HepG2 (cell line): Measurements from ENCODE around the gene TMEM127. TPM values are rescaled to one million over a fixed set of nuclear protein-coding genes. Genes with fewer than 3 reads are reported as not detected.
A peak's percentile ranks its signal among the peaks of the same experiment; 100 is the strongest.

ENCODE experiments used
- FOXO4 ChIP-seq: sonication (generic); formaldehyde crosslinking; conservative IDR thresholded peaks from 2 replicates; pipeline ENCODE4 v1.8.1; 2023; ENCODE audit warnings: missing genetic modification reagents
- GRHL1 ChIP-seq: sonication (generic); formaldehyde crosslinking; conservative IDR thresholded peaks from 2 replicates; pipeline ENCODE4 v1.8.0; 2022; ENCODE audit warnings: missing genetic modification reagents
- IKZF1 ChIP-seq: fragments of 450-650 bp; IDR thresholded peaks from 2 replicates; pipeline ENCODE4 v1.7.1; 2016
- PPARG ChIP-seq: conservative IDR thresholded peaks from 2 replicates; pipeline ENCODE4 v1.6.1; 2016; ENCODE audit warnings: missing biosample characterization, missing genetic modification reagents
- RFX5 ChIP-seq: IDR thresholded peaks from 2 replicates; pipeline ENCODE4 v1.6.1; 2011; ENCODE audit warnings: low read depth, low read length, improper control_type of control experiment
- SAFB2 ChIP-seq: sonication (generic); formaldehyde crosslinking; IDR thresholded peaks from 2 replicates; pipeline ENCODE4 v1.5.1; 2020; ENCODE audit warnings: missing genetic modification reagents, low read depth, mild to moderate bottlenecking, borderline replicate concordance
- TCF7L2 ChIP-seq: IDR thresholded peaks from 2 replicates; pipeline ENCODE4 v1.6.1; 2011; ENCODE audit warnings: mild to moderate bottlenecking, low read depth, low read length, moderate library complexity
- TERF1 ChIP-seq: sonication (generic); formaldehyde crosslinking; IDR thresholded peaks from 2 replicates; pipeline ENCODE4 v1.8.0; 2022; ENCODE audit warnings: mild to moderate bottlenecking, missing genetic modification reagents, moderate library complexity
- WIZ ChIP-seq: sonication (generic); formaldehyde crosslinking; IDR thresholded peaks from 2 replicates; pipeline ENCODE4 v1.5.1; 2020; ENCODE audit warnings: mild to moderate bottlenecking, missing genetic modification reagents
- ZBTB33 ChIP-seq: sonication (generic); formaldehyde crosslinking; IDR thresholded peaks from 2 replicates; pipeline ENCODE4 v1.4.0; 2020; ENCODE audit warnings: missing genetic modification reagents
- ZNF563 ChIP-seq: sonication (generic); formaldehyde crosslinking; IDR thresholded peaks from 2 replicates; pipeline ENCODE4 v1.8.0; 2022; ENCODE audit warnings: mild to moderate bottlenecking, moderate library complexity, missing genetic modification reagents
- ZNF569 ChIP-seq: sonication (generic); formaldehyde crosslinking; IDR thresholded peaks from 2 replicates; pipeline ENCODE4 v1.5.0; 2020; ENCODE audit warnings: mild to moderate bottlenecking, missing genetic modification reagents, moderate library complexity, borderline replicate concordance
- ZNF749 ChIP-seq: sonication (generic); formaldehyde crosslinking; IDR thresholded peaks from 2 replicates; pipeline ENCODE4 v1.8.0; 2022; ENCODE audit warnings: mild to moderate bottlenecking, missing genetic modification reagents, moderate library complexity, borderline replicate concordance
- ZNF766 ChIP-seq: sonication (generic); formaldehyde crosslinking; IDR thresholded peaks from 2 replicates; pipeline ENCODE4 v1.5.0; 2020; ENCODE audit warnings: missing genetic modification reagents, borderline replicate concordance
- ZNF850 ChIP-seq: sonication (generic); formaldehyde crosslinking; conservative IDR thresholded peaks from 2 replicates; pipeline ENCODE4 v1.9.0; 2021; ENCODE audit warnings: mild to moderate bottlenecking, missing genetic modification reagents
- polyA plus RNA-seq, 8 experiments: library from polyadenylated mRNA; depleted of rRNA in 3 of 8; stranded (reverse) in 7 of 8; unstranded in 1 of 8; fragments of >200 nt; fragmentation: Illumina TruSeq in 4 of 8; extraction: Trizol in 4 of 8; gene quantifications; 2 replicates each; pipeline versions ENCODE4 v1.2.1 to v1.2.3, GENCODE V29; 2011 to 2016; ENCODE audit warnings: low read depth in 4 of 8, missing spikeins in 1 of 8, mixed read lengths in 1 of 8; ENCODE audit not compliant: insufficient read depth in 1 of 8
- total RNA-seq, 5 experiments: library from RNA; depleted of rRNA; stranded (reverse); fragments of >200 nt; fragmentation: Illumina TruSeq; extraction: Trizol; gene quantifications; 2 replicates each; pipeline ENCODE4 v1.2.3, GENCODE V29; 2016; ENCODE audit warnings: low read depth in 1 of 5
- TF ChIP-seq, protein P1 (sequence below): sonication (generic); formaldehyde crosslinking; IDR thresholded peaks from 2 replicates; pipeline ENCODE4 v1.4.0; 2020; ENCODE audit warnings: missing genetic modification reagents
- TF ChIP-seq, protein P2 (sequence below): sonication (generic); formaldehyde crosslinking; IDR thresholded peaks from 2 replicates; pipeline ENCODE4 v1.4.0; 2020; ENCODE audit warnings: mild to moderate bottlenecking, missing genetic modification reagents

TMEM127 gene
- total and polyA plus RNA-seq, 2 of the 13 experiments (the other 11 are each of a cell fraction or from before 2014, with no cell fraction given), result 21.5 to 33.9 TPM

DNA sequence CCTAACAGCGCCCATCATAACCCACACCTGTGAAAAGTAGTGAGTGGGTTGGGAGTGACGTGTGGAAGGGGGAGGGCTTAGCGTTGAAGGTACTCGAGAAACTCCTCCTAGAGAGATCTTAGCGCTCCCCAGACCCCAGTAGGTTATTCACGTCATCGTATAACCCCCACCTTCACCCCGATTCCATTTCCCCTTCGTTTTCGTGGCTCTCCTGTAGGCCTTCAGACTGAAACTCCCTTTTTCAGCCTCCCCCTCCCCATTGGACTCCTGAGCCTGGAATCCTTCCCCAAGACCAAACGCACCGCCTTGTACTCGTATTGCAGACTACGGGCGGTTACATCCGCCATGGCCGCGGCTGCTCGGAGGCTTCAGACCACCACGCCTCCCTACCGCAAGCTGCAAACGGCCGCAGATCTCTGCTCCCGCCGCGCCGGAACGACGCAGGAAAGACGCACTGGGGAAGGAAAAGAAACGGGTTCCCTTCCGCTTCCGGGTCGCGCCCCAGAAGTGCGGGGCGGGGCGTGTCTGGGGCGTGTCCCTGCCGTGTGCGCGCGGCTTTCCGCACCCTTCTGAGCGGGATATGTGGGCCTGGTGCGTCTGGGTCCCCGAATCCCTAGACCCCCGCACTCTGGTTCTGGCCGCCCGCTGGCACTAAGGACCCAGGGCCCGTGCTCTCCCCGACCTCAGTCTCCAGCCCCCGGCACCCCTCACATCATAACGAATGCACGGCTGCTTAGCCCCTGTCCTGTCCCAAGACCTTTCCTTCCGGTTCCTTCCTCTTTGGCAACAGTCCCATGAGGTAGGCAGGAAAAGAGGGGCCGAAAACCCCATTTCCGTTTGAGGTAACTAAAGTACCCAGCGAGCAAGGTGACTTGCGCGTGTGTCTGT is 39.5 kb upstream of the TMEM127 start, which contains the start of gene SNRNP200 (continued):
- TF ChIP-seq TERF1 (CRISPR knock-in tag) (no peak), WIZ (CRISPR knock-in tag) (peak; percentile 97), ZNF563 (CRISPR knock-in tag) (peak; percentile 90), ZNF749 (CRISPR knock-in tag) (peak; percentile 37; the same call in 1 of the 2 replicates), IKZF1 (no peak), ZNF850 (CRISPR knock-in tag) (no peak), GRHL1 (CRISPR knock-in tag) (no peak), PPARG (peak; percentile 56), SAFB2 (CRISPR knock-in tag) (peak; percentile 70; the same call in 1 of the 2 replicates), ZBTB33 (CRISPR knock-in tag) (no peak; the same call in 1 of the 2 replicates), TCF7L2 (no peak), FOXO4 (CRISPR knock-in tag) (0 out of 2 replicates have a peak, but pooled peaks have one; percentile 33), ZNF766 (peak; percentile 79; the same call in 1 of the 2 replicates), RFX5 (no peak), ZNF569 (no peak; the same call in 1 of the 2 replicates)
- TF ChIP-seq, protein P1, sequence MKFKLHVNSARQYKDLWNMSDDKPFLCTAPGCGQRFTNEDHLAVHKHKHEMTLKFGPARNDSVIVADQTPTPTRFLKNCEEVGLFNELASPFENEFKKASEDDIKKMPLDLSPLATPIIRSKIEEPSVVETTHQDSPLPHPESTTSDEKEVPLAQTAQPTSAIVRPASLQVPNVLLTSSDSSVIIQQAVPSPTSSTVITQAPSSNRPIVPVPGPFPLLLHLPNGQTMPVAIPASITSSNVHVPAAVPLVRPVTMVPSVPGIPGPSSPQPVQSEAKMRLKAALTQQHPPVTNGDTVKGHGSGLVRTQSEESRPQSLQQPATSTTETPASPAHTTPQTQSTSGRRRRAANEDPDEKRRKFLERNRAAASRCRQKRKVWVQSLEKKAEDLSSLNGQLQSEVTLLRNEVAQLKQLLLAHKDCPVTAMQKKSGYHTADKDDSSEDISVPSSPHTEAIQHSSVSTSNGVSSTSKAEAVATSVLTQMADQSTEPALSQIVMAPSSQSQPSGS (CRISPR knock-in tag), result peak; percentile 79
- TF ChIP-seq, protein P2, sequence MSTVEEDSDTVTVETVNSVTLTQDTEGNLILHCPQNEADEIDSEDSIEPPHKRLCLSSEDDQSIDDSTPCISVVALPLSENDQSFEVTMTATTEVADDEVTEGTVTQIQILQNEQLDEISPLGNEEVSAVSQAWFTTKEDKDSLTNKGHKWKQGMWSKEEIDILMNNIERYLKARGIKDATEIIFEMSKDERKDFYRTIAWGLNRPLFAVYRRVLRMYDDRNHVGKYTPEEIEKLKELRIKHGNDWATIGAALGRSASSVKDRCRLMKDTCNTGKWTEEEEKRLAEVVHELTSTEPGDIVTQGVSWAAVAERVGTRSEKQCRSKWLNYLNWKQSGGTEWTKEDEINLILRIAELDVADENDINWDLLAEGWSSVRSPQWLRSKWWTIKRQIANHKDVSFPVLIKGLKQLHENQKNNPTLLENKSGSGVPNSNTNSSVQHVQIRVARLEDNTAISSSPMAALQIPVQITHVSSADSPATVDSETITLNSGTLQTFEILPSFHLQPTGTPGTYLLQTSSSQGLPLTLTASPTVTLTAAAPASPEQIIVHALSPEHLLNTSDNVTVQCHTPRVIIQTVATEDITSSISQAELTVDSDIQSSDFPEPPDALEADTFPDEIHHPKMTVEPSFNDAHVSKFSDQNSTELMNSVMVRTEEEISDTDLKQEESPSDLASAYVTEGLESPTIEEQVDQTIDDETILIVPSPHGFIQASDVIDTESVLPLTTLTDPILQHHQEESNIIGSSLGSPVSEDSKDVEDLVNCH (CRISPR knock-in tag), result peak; percentile 93
